Measurements from ENCODE around the gene ROR2. TPM values are rescaled to one million over a fixed set of nuclear protein-coding genes. Genes with fewer than 3 reads are reported as not detected.

The ROR2 gene
- total RNA-seq, 2 donors from 2014 or later = 37.2 to 43.9 TPM

- Histone ChIP-seq H3K4me1 (replicated peaks) (no peaks in the 10 kb centered on the region), H3K4me3 (no peak overlapping the region), H3K27ac (no peak overlapping the region), H3K36me3 (no peaks in the 10 kb centered on the region), H3K27me3 (replicated peaks; ENCODE audit: insufficient read depth) (no peaks in the 10 kb centered on the region), H3K9me3 (no peaks in the 10 kb centered on the region)
- WGBS = 86% methylated on average over 8 of the region's 8 CpGs
- DNase-seq (ENCODE audit: low spot score) = no peak
- intact Hi-C loops (cut with DNase I) = no loop called here
- no peak for TF ChIP-seq POLR2A (IDR thresholded peaks at IDR 0.05)
- no peak for TF ChIP-seq POLR2AphosphoS5 (IDR thresholded peaks at IDR 0.05)
- TF ChIP-seq, protein P1, sequence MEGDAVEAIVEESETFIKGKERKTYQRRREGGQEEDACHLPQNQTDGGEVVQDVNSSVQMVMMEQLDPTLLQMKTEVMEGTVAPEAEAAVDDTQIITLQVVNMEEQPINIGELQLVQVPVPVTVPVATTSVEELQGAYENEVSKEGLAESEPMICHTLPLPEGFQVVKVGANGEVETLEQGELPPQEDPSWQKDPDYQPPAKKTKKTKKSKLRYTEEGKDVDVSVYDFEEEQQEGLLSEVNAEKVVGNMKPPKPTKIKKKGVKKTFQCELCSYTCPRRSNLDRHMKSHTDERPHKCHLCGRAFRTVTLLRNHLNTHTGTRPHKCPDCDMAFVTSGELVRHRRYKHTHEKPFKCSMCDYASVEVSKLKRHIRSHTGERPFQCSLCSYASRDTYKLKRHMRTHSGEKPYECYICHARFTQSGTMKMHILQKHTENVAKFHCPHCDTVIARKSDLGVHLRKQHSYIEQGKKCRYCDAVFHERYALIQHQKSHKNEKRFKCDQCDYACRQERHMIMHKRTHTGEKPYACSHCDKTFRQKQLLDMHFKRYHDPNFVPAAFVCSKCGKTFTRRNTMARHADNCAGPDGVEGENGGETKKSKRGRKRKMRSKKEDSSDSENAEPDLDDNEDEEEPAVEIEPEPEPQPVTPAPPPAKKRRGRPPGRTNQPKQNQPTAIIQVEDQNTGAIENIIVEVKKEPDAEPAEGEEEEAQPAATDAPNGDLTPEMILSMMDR (IDR thresholded peaks at IDR 0.05) = no peak
Measured at GRCh38 chr9:91927922-91928510, 22.0 kb downstream of the ROR2 start.

- Histone ChIP-seq H3K27ac (no peak overlapping the region), H3K27me3 (replicated peaks; ENCODE audit: insufficient read depth) (no peaks in the 10 kb centered on the region), H3K4me1 (replicated peaks) (no peaks in the 10 kb centered on the region), H3K36me3 (no peaks in the 10 kb centered on the region), H3K9me3 (no peaks in the 10 kb centered on the region), H3K4me3 (no peak overlapping the region)
- TF ChIP-seq POLR2AphosphoS5 (IDR thresholded peaks at IDR 0.05) = no peak
- no peak for TF ChIP-seq POLR2A (IDR thresholded peaks at IDR 0.05)
- TF ChIP-seq, protein P1 (IDR thresholded peaks at IDR 0.05) = no peak
- intact Hi-C loops (cut with DNase I) = no loop called here
- no peak for DNase-seq (ENCODE audit: low spot score)
- WGBS = 86% methylated on average over 6 of the region's 6 CpGs
Measured at GRCh38 chr9:91924090-91924489, 25.9 kb downstream of the ROR2 start.

DNA sequence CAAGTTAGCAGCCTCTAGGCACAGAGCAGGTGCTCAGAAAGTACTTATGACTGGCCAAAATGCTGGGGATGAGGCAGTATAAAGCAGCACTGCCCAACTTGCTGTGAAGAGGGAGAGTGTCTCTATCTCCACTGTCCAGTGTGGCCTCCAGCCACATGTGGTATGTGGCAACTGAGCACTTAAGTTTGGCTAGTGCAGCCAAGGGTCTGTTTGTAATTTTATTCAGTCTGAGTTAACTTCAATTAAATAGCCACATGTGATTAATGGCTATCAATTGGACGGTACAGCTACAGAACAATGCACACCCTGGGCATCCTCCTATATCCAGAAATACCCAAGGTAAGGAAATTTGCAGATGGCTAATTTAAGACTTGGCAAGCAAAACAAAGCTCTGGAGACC, 26.9 kb downstream of the ROR2 start:
- WGBS = 52% methylated on average over 1 of the region's 1 CpG
- Histone ChIP-seq H3K27ac (no peak overlapping the region), H3K36me3 (no peaks in the 10 kb centered on the region), H3K4me1 (replicated peaks) (no peaks in the 10 kb centered on the region), H3K9me3 (no peaks in the 10 kb centered on the region), H3K27me3 (replicated peaks; ENCODE audit: insufficient read depth) (no peaks in the 10 kb centered on the region), H3K4me3 (no peak overlapping the region)
- intact Hi-C loops (cut with DNase I) = no loop called here
- no peak for DNase-seq (ENCODE audit: low spot score)
- TF ChIP-seq POLR2AphosphoS5 (IDR thresholded peaks at IDR 0.05) = no peak
- TF ChIP-seq, protein P1 (IDR thresholded peaks at IDR 0.05) = no peak
- no peak for TF ChIP-seq POLR2A (IDR thresholded peaks at IDR 0.05)

DNA sequence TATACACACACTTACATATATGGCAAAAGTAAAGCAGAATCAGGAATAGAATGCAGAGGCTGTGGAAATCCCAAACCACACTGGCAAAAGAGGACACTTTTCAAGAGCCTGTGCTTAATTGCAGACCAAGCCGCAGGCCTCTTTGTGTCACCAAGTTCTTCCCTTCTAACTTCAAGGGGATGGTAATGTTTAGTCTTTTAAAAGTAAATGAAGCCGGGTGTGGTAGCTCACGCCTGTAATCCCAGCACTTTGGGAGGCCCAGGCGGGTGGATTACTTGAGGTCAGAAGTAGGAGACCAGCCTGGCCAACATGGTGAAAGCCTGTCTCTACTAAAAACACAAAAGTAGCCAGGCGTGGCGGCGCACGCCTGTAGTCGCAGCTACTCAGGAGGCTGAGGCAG, 28.7 kb downstream of the ROR2 start:
- no peaks in the 10 kb centered on the region for H3K9me3 ChIP-seq
- DNase-seq (ENCODE audit: low spot score) = no peak
- intact Hi-C loops (cut with DNase I) = no loop called here
- no peaks in the 10 kb centered on the region for H3K27me3 ChIP-seq (replicated peaks; ENCODE audit: insufficient read depth)
- no peaks in the 10 kb centered on the region for H3K4me1 ChIP-seq (replicated peaks)
- H3K27ac ChIP-seq = no peak overlapping the region
- TF ChIP-seq, protein P1 (IDR thresholded peaks at IDR 0.05) = no peak
- TF ChIP-seq POLR2A (IDR thresholded peaks at IDR 0.05) (no peak), POLR2AphosphoS5 (IDR thresholded peaks at IDR 0.05) (no peak)
- H3K4me3 ChIP-seq = no peak overlapping the region
- H3K36me3 ChIP-seq = no peaks in the 10 kb centered on the region
- WGBS = 90% methylated on average over 9 of the region's 9 CpGs

- Histone ChIP-seq H3K9me3 (no peaks in the 10 kb centered on the region), H3K36me3 (no peaks in the 10 kb centered on the region), H3K4me1 (replicated peaks) (no peaks in the 10 kb centered on the region), H3K27ac (no peak overlapping the region), H3K27me3 (replicated peaks; ENCODE audit: insufficient read depth) (no peaks in the 10 kb centered on the region), H3K4me3 (no peak overlapping the region)
- TF ChIP-seq, protein P1 (IDR thresholded peaks at IDR 0.05) = no peak
- TF ChIP-seq POLR2A (IDR thresholded peaks at IDR 0.05) = no peak
- no peak for TF ChIP-seq POLR2AphosphoS5 (IDR thresholded peaks at IDR 0.05)
- WGBS = 61% methylated on average over 6 of the region's 6 CpGs
- no peak for DNase-seq (ENCODE audit: low spot score)
- intact Hi-C loops (cut with DNase I) = no loop called here
Measured at GRCh38 chr9:91920630-91921350, 29.2 kb downstream of the ROR2 start.
